Muscle layer of duodenum (tissue), 2 donors: Measurements from ENCODE around the gene TRABD2B.

Experiments
- H3K27ac ChIP-seq: one replicate; pipeline ENCODE4 v1.7.0; 2013; ENCODE audit warnings: mild to moderate bottlenecking, low read length
- H3K27me3 ChIP-seq: one replicate; pipeline ENCODE4 v1.7.0; 2013; ENCODE audit warnings: low read depth, mild to moderate bottlenecking, control low read depth, low read length
- H3K36me3 ChIP-seq, 2 donors: one replicate each; pipeline ENCODE4 v1.7.0; 2013; ENCODE audit warnings: low read length in 2 of 2, control low read depth in 1 of 2, mild to moderate bottlenecking in 1 of 2; ENCODE audit not compliant: insufficient read depth in 2 of 2, control insufficient read depth in 1 of 2
- H3K4me1 ChIP-seq, 2 donors: one replicate each; pipeline ENCODE4 v1.7.0; 2013; ENCODE audit warnings: low read length in 2 of 2, mild to moderate bottlenecking in 2 of 2, control low read depth in 1 of 2, moderate library complexity in 1 of 2; ENCODE audit not compliant: insufficient read depth in 2 of 2, control insufficient read depth in 1 of 2
- H3K4me3 ChIP-seq, 2 donors: one replicate each; pipeline ENCODE4 v1.7.0; 2013; ENCODE audit warnings: low read length in 2 of 2, low read depth in 1 of 2, mild to moderate bottlenecking in 1 of 2
- H3K9me3 ChIP-seq, 2 donors: one replicate each; pipeline ENCODE4 v1.7.0; 2013; ENCODE audit warnings: low read length in 2 of 2, control low read depth in 1 of 2, mild to moderate bottlenecking in 1 of 2; ENCODE audit not compliant: control insufficient read depth in 1 of 2
- donor health status: healthy.

TRABD2B gene

GRCh38 chr1:47976267-47976666 is 20.9 kb downstream of the TRABD2B start:
- Histone ChIP-seq H3K27me3 (no peaks in the 10 kb centered on the region), H3K9me3 (no peaks in the 10 kb centered on the region), H3K27ac (no peak overlapping the region), H3K36me3 (no peaks in the 10 kb centered on the region), H3K4me1 (no peaks in the 10 kb centered on the region), H3K4me3 (no peak overlapping the region)

GRCh38 chr1:47975302-47975921 is 21.8 kb downstream of the TRABD2B start:
- H3K4me1 ChIP-seq: no peaks in the 10 kb centered on the region
- no peak overlapping the region for H3K27ac ChIP-seq
- no peak overlapping the region for H3K4me3 ChIP-seq
- no peaks in the 10 kb centered on the region for H3K27me3 ChIP-seq
- no peaks in the 10 kb centered on the region for H3K36me3 ChIP-seq
- H3K9me3 ChIP-seq: no peaks in the 10 kb centered on the region

- Histone ChIP-seq H3K9me3 (no peaks in the 10 kb centered on the region), H3K36me3 (no peaks in the 10 kb centered on the region), H3K27me3 (no peaks in the 10 kb centered on the region), H3K4me3 (no peak overlapping the region), H3K27ac (no peak overlapping the region), H3K4me1 (no peaks in the 10 kb centered on the region)
Observed at GRCh38 chr1:47972864-47973432, 24.2 kb downstream of the TRABD2B start.

DNA sequence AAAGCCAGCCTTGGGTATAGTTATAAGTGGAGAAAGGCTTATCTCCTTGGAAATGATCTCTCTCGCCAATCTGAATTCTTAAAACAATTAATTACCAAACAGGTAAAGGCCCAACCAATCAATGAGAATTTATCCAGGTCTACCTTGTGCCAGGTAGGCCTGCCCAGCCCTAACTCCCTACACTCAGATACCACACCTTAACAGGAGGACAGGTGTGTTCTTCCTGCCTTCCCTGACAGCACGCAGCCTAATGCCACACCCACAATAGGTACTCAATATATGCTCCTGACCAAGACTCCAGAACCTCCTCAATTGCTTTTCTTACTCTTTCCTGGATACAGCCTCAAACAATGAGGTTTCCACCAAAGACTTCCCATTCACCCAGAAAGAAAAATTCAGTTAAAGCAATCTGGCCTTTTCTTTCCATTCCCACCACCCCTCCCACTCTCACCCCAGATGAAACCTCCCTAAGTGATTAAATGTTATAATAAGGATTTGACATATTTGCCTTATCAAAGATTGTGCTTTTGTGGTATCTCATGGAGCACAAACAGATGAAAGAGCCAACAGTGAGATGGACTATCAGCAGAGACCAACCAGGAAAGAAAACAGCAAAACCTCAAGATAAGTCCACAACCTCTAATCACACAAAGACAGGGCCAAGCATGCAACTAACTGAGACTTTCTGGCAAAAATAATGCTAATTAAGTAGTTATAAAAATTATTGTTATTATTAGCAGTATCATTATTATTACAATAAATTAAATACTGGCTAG is 25.6 kb downstream of the TRABD2B start:
- H3K27ac ChIP-seq: no peak overlapping the region
- H3K9me3 ChIP-seq: no peaks in the 10 kb centered on the region
- no peak overlapping the region for H3K4me3 ChIP-seq
- no peaks in the 10 kb centered on the region for H3K27me3 ChIP-seq
- no peaks in the 10 kb centered on the region for H3K4me1 ChIP-seq
- no peaks in the 10 kb centered on the region for H3K36me3 ChIP-seq

- Histone ChIP-seq H3K4me3 (no peak overlapping the region), H3K4me1 (no peaks in the 10 kb centered on the region), H3K9me3 (no peaks in the 10 kb centered on the region), H3K36me3 (no peaks in the 10 kb centered on the region), H3K27ac (no peak overlapping the region), H3K27me3 (no peaks in the 10 kb centered on the region)
Observed at GRCh38 chr1:47970882-47971281, 26.3 kb downstream of the TRABD2B start.

DNA sequence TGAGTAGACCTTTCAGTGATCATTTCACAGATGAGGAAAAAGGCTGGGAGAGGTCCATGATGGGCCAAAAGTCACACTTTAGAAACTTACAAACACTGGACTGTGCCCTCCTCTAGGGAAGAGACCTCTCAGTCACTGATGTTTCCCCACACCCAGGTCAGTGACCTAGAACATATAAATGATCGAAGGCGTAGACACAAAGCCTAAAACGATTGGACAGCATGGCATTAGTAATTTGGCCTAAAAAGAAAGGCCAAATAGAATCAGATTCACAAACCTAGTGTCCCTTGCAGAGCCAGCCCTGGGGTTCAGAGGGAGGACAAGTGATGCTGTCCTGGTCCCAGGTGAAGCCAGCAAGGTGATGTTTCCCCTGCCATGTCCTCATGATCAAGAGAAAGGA is 27.7 kb downstream of the TRABD2B start:
- H3K4me3 ChIP-seq: no peak overlapping the region
- H3K9me3 ChIP-seq: no peaks in the 10 kb centered on the region
- no peaks in the 10 kb centered on the region for H3K36me3 ChIP-seq
- no peaks in the 10 kb centered on the region for H3K27me3 ChIP-seq
- H3K27ac ChIP-seq: no peak overlapping the region
- H3K4me1 ChIP-seq: no peaks in the 10 kb centered on the region

DNA sequence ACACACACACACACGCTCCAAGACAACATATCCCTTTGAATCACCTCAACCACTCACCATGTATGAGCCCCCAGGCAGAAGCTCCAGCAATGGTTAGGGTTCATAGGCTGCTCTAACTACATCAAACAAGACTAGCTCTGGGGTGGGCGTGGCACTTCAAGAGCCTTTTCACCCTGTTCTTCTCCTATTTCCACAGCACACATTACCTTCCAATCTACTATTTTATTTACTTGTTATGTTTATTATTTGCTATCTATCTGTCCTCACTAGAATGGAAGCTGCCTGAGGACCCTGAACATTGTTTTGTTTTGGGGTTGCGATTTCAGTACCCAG is 28.7 kb downstream of the TRABD2B start:
- Histone ChIP-seq H3K27me3 (no peaks in the 10 kb centered on the region), H3K36me3 (no peaks in the 10 kb centered on the region), H3K9me3 (no peaks in the 10 kb centered on the region), H3K4me1 (peaks cover 0 to 6% of the 10 kb centered on the region in 2 donors), H3K27ac (no peak overlapping the region), H3K4me3 (no peak overlapping the region)

- Histone ChIP-seq H3K27ac (no peak overlapping the region), H3K4me3 (no peak overlapping the region), H3K4me1 (peaks cover 0 to 11% of the 10 kb centered on the region in 2 donors), H3K27me3 (no peaks in the 10 kb centered on the region), H3K9me3 (no peaks in the 10 kb centered on the region), H3K36me3 (no peaks in the 10 kb centered on the region)
Observed at GRCh38 chr1:47967864-47968555, 29.2 kb downstream of the TRABD2B start.

- Histone ChIP-seq H3K27me3 (no peaks in the 10 kb centered on the region), H3K4me1 (peaks cover 0 to 12% of the 10 kb centered on the region in 2 donors), H3K4me3 (no peak overlapping the region), H3K9me3 (no peaks in the 10 kb centered on the region), H3K27ac (no peak overlapping the region), H3K36me3 (no peaks in the 10 kb centered on the region)
Observed at GRCh38 chr1:47965816-47966215, 31.4 kb downstream of the TRABD2B start.

DNA sequence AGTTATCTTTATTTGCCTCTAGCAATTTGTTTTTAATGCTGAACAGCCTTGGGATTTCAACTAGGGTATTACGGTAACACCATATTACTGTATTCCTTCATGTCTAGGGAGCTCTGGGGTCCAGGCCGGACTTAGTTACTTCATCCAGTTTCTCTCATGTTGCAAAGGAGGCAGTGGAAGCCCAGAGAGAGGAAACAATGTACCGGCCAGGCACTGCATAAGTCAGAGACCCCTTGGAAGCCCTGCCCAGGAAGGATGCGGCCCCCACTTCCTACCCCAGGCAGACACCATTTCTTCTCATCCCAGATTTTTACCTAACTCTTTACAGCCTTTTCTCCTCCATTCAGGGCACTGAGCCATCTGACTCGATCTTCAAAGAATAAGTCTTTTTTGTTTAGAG is 32.5 kb downstream of the TRABD2B start:
- no peak overlapping the region for H3K27ac ChIP-seq
- H3K4me3 ChIP-seq: no peak overlapping the region
- no peaks in the 10 kb centered on the region for H3K9me3 ChIP-seq
- peaks cover 0 to 12% of the 10 kb centered on the region in 2 donors for H3K4me1 ChIP-seq
- H3K36me3 ChIP-seq: no peaks in the 10 kb centered on the region
- no peaks in the 10 kb centered on the region for H3K27me3 ChIP-seq

DNA sequence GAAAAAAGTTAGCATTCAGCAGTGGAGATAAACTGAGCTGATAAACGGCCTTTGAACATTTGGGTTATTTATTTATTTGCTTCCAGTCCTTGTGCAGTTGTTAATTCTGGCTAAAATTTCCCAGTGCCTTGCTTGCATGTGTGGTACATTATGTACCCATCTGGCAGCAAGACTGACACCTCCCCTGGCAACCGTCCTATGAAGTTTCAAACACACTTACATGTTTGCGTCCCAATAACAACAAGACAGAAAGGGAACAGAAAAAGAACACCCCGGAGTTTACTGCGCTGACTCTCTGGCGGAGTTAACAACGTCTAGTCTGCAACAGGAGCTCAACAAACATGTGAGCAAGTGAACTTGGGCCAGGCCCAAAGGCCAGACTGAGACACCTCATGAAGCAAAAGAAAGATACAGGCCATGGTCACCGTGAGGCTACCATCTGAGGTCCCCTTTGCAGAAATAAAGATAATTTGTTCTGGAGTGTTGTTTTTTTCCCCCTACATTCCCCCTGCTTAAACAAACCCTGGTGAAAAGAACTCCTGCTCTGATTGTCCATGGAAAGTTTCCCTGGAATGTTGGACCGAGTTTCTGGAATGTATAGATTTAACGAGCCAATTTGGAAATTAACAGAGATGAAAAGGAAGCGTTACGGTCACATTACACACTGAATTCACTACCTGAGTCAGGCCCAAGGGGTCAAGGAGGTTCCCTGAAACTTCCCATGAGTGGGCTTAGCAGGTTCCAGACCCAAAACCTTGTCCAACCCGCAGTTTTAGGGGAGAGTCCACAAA is 33.4 kb downstream of the TRABD2B start:
- Histone ChIP-seq H3K36me3 (no peaks in the 10 kb centered on the region), H3K4me3 (no peak overlapping the region), H3K4me1 (peaks cover 0 to 12% of the 10 kb centered on the region in 2 donors), H3K27me3 (no peaks in the 10 kb centered on the region), H3K9me3 (no peaks in the 10 kb centered on the region), H3K27ac (no peak overlapping the region)
